HG02610 (cell line): Measurements from ENCODE around the gene GALR2.

Experiments
- ATAC-seq: cut with Tn5 transposase; IDR thresholded peaks from one replicate; pipeline ENCODE4 v1.9.1; 2021; ENCODE audit warnings: mild to moderate bottlenecking, moderate library complexity; ENCODE audit not compliant: unreplicated experiment

The GALR2 gene

GRCh38 chr17:76124582-76125390, 50.2 kb downstream of the GALR2 start:
- ATAC-seq, result no peak

GRCh38 chr17:76125391-76125675, 50.8 kb downstream of the GALR2 start:
- no peak for ATAC-seq

- ATAC-seq, result no peak
Measured at GRCh38 chr17:76125922-76126321, 51.3 kb downstream of the GALR2 start.
